AG04449 (cell line): ENCODE measurements around the gene ANAPC13.

Experiments used
- CTCF ChIA-PET: fragments of 350-600 bp; formaldehyde crosslinking; extraction: SDS; loops from one replicate; lab custom pipeline; 2021; ENCODE audit warnings: antibody characterized with exemption; lab: Yijun Ruan, JAX
- POLR2A ChIA-PET: fragments of 400-600, 350-600 bp; formaldehyde crosslinking; extraction: SDS; loops from one replicate; lab custom pipeline; 2020; ENCODE audit warnings: antibody characterized with exemption, inconsistent platforms; lab: Yijun Ruan, JAX
- DNase-seq: peaks from one replicate; pipeline ENCODE4 v3.0.0-alpha.2; 2010; ENCODE audit warnings: low read depth, low spot score
- H3K4me3 ChIP-seq: 2 replicates; pipeline ENCODE4 v1.5.1; 2011; ENCODE audit warnings: low read depth, mild to moderate bottlenecking, control low read depth, low read length
- CTCF ChIP-seq: IDR thresholded peaks from one replicate; pipeline ENCODE4 v1.5.1; 2011; ENCODE audit warnings: mild to moderate bottlenecking, moderate library complexity, low read length, control low read depth, inconsistent platforms; ENCODE audit not compliant: insufficient read depth; ENCODE audit errors: missing control alignments

ANAPC13 gene

GRCh38 chr3:134505485-134505884 is 19.7 kb upstream of the ANAPC13 start:
- POLR2A ChIA-PET: no interaction called here
- TF ChIP-seq CTCF: no peak
- CTCF ChIA-PET: interaction anchor here (1.0 to 1.8 kb wide), 4 partner anchors 9 to 271 kb away, joined by 3 to 8 read pairs (median 6); no protein-coding TSS in a partner anchor
- DNase-seq: no peak
- H3K4me3 ChIP-seq: no peak overlapping the region

- no peak for TF ChIP-seq CTCF
- H3K4me3 ChIP-seq: no peak overlapping the region
- no peak for DNase-seq
- POLR2A ChIA-PET: no interaction called here
- CTCF ChIA-PET: interaction anchor here (1.2 to 2.1 kb wide), 2 partner anchors 11 to 17 kb away, joined by 3 to 8 read pairs; no protein-coding TSS in a partner anchor
These were observed 18.3 kb upstream of the ANAPC13 start for GRCh38 chr3:134504132-134504531.

DNA sequence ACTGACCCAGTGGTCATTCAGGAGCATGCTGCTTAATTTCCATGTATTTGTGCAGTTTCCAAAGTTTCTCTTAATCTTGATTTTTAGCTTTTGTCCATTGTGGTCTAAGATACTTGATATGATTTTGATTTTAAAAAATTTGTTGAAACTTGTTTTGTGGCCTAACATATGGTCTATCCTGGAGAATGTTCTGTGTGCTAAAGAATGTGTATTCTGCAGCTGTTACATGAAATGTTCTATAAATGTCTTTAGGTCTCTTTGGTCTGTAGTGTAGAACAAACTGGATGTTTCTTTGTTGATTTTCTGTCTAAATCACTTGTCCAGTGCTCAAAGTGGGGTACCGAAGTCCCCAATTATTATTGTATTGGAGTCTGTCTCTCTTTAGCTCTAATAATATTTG is 17.5 kb upstream of the ANAPC13 start:
- no peak for DNase-seq
- H3K4me3 ChIP-seq: no peak overlapping the region
- ChIA-PET CTCF (interaction anchor here (0.7 to 2.1 kb wide), 5 partner anchors 9 to 194 kb away, joined by 3 to 8 read pairs (median 3); no protein-coding TSS in a partner anchor), POLR2A (interaction anchor here (0.7 kb wide), 1 partner anchor 133 kb away, joined by 3 read pairs; no protein-coding TSS in a partner anchor)
- TF ChIP-seq CTCF: no peak

GRCh38 chr3:134496471-134497071 is 10.8 kb upstream of the ANAPC13 start:
- H3K4me3 ChIP-seq: no peak overlapping the region
- no peak for DNase-seq
- POLR2A ChIA-PET: no interaction called here
- CTCF ChIA-PET: interaction anchor here (1.0 to 8.4 kb wide), 3 partner anchors 14 to 566 kb away, joined by 3 to 83 read pairs (median 3); no protein-coding TSS in a partner anchor
- TF ChIP-seq CTCF: no peak

GRCh38 chr3:134495980-134496379 is 10.2 kb upstream of the ANAPC13 start:
- DNase-seq: no peak
- H3K4me3 ChIP-seq: no peak overlapping the region
- CTCF ChIA-PET: interaction anchor here (1.0 to 8.4 kb wide), 4 partner anchors 13 to 566 kb away, joined by 3 to 83 read pairs (median 6); no protein-coding TSS in a partner anchor
- no peak for TF ChIP-seq CTCF
- POLR2A ChIA-PET: no interaction called here

GRCh38 chr3:134494495-134494894 is 8.7 kb upstream of the ANAPC13 start:
- H3K4me3 ChIP-seq: no peak overlapping the region
- ChIA-PET POLR2A (interaction anchor here (0.9 kb wide), 1 partner anchor 9 kb away, joined by 3 read pairs; the partner anchor contains the start of genes ANAPC13 and CEP63), CTCF (interaction anchor here (0.6 to 8.4 kb wide), 10 partner anchors 9 to 282 kb away, joined by 3 to 83 read pairs (median 4); partner anchors contain the start of genes ANAPC13 and CEP63)
- TF ChIP-seq CTCF: no peak
- no peak for DNase-seq
